ENCODE data around the gene P2RY14.

GRCh38 chr3:151218136-151218535, 60.2 kb downstream of the P2RY14 start:
- TF ChIP-seq CTCF (conservative IDR thresholded peaks at IDR 0.05) (no peak), EZH2 (IDR thresholded peaks at IDR 0.05; ENCODE audit: low read depth) (no peak)

Measured in PC-9 (cell line).